Kidney capillary endothelial cell (primary cell): ENCODE data around the gene EPB41L2.
"Not testable (repeated sequence)": the region's sequence is repeated elsewhere in the genome, so short reads cannot be mapped to it uniquely, and the experiment has no call there.

Source experiments
- DNase-seq: peaks from one replicate; pipeline ENCODE4 v3.0.0-alpha.2; 2018; ENCODE audit warnings: low spot score

Gene EPB41L2

DNA sequence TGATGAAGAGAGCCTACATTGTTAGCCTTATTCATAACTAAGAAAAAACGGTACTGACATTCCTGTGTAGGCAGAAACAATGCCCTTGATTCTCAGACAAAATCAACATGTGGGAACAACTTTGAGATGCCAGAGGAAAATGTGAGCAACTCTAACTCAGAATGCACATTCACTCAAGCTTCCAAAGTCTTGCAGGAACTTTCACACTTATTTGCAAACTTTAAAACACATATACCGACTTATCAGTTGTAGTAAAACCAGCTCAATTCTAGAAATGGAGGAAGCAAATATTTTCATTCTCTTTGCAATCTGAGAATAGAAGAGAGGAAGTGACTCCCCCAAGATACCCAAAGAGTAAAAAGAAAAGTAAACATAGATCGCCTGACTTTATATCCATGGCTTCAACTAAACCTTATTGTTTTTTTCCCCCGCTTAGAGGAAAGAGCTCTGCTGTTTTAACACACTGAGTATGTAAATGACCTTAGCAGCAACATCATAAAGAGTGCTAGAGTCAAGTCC, 117.6 kb downstream of the EPB41L2 start:
- peak; percentile 27 for DNase-seq

DNA sequence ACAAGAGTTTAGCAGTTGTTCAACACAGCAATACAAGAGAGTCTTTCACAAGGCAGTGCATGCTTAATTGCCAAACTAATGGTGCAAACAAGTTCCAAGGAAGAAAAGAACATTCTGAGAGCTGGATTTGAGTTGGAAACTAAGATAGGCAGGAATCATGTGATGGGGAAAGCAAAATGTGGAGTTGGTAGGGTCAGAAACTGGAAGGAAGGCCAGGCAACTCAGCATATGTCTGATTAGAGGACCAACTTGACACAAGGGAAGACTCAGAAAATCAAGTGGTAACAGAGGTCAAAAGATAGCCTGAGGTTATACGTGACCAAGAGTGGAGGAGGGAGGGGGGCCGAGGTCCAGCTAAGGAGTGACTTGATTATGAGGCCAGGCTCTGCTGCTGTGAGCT, 118.6 kb downstream of the EPB41L2 start:
- no peak for DNase-seq

DNA sequence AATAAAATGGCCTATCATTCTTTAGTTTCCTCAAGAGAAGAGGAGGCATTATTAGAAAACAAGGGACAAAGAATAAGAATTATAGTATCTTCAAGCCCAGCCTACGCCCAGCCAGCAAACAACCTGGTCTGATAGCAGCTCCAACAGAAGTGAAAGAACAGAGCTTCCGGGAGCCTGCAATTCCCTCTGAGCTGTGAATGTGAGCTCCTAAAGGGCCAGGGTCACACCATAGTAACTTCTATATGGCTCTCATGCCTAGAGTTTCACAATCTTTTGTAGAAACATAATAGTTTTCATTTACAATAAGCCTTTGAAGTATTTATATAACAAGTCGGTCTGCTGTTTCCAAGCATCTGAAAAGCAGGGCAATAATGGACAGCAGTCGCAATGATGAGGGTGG, 119.3 kb downstream of the EPB41L2 start:
- no peak for DNase-seq

DNA sequence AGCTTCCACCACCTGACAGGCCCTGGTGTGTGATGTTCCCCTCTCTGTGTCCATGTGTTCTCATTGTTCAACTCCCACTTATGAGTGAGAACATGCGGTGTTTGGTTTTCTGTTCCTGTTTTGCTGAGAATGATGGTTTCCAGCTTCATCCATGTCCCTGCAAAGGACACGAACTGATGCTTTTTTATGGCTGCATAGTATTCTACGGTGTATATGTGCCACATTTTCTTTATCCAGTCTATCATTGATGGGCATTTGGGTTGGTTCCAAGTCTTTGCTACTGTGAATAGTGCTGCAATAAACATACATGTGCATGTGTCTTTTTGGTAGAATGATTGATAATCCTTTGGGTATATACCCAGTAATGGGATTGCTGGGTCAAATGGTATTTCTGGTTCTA, 120.3 kb downstream of the EPB41L2 start:
- DNase-seq, result not testable (repeated sequence)

DNA sequence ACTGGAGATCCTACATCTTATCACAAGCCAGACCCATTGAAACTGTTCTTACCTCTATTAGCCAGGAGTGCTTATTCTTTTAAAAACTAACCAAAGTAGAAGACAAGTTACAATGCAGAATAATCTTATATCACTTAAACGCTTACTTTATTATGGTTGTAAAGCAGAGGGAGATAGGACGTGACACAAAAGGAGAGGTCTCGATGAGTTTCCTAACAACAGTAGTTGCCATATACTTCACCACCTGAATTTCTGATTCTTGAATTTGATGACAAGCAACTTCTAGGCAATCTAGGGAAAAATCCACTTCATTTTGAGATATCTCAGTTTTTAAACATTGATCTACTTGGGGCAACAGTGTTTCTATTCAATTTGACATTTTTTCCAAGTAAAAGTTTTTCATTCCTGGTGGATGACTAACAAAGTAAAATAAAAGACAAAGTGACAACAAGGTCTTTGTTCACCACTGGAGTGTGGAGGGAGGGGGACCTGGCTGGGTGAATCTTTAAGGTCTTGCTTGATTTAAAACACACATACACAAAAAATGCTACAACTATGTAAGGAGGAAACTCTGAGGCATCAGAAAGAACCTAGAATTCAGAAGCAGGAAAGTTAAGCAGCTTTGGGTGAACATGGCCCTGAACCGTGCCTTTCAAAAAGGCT, 125.0 kb downstream of the EPB41L2 start:
- no peak for DNase-seq

- no peak for DNase-seq
Observed at GRCh38 chr6:130936933-130937332, 126.1 kb downstream of the EPB41L2 start.

GRCh38 chr6:130935978-130936377, 127.1 kb downstream of the EPB41L2 start:
- no peak for DNase-seq

DNA sequence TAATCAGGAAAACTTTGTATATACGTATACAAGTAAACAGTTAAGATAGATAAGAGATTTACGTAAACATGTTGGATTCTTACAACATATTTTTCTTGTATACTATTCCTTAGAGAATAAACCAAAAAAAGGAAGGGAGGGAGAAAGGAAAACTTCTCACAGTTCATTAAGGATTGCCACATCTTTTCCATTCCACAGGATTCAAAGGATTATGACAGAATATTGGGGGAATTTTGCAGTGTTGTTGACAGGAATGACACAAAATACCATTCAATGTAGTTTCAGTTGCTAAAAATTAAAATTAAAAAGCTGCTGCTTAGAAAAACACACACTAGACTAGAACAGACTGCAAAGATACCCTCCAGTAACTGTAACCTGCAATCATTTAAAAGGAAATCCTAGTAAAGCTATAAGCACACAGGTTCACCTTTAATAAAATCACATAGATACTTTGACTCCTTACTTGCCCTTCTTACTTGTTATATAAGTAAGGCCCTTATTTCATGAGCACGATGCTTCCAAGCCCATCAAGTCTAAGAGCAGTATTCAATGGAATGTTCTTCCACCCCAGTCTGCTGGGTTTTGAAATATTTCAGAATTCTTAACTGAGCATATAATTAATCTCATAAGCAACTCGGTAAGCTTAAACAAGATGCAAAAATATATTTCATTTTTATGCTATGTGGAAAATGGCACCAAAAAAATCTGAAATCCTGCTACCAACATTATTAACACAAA, 128.0 kb downstream of the EPB41L2 start:
- no peak for DNase-seq

- no peak for DNase-seq
Observed at GRCh38 chr6:130933712-130934200, 129.3 kb downstream of the EPB41L2 start.

- no peak for DNase-seq
Observed at GRCh38 chr6:130932921-130933320, 130.1 kb downstream of the EPB41L2 start.

DNA sequence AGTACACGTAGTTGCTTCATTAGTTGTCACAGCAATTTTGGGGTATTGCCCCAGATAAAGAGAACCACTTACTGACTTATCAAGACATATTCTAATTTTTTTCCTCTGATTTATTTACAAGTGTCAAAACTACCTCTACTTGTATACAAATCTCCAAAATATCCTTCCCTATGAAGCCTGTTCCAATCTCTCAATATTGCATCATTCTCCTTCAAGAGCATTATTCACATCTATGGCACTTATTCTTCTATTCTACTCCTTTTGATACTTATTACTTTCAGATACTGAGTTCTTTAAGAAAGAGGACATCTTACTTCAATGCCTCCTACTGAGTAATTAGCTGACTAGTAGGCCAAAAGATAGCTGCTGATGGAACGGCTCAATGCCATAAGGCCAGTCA, 130.6 kb downstream of the EPB41L2 start:
- DNase-seq, result no peak

- no peak for DNase-seq
Observed at GRCh38 chr6:130931683-130932082, 131.4 kb downstream of the EPB41L2 start.

DNA sequence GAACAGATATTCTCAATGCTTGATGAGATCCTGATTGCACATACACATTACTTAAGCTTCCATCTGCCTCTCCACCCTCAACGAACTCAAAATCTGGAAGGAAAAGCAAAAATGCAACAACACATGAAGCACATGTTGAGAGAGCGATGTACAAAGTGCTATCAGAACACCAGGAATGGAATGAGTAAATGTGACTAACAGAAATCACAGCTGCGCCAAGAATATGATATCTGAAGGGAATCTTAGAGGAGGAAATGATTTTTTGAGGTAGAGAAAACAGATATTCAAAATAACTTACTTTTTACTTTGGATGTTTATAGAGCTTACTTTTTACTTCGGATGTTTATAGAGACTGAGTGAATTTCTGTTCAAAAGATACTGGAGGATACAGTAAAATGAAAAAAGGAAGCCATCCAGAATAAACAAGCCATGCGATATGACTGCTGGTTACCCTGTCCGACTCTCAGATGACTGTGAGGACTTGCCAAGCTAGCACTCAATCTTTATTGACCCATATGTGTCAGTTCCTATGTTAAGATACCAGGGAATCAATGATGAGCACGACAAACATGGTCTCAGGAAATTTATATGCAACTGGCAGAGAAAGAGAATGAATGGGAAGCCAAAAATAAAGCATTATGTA, 133.9 kb downstream of the EPB41L2 start:
- no peak for DNase-seq

DNA sequence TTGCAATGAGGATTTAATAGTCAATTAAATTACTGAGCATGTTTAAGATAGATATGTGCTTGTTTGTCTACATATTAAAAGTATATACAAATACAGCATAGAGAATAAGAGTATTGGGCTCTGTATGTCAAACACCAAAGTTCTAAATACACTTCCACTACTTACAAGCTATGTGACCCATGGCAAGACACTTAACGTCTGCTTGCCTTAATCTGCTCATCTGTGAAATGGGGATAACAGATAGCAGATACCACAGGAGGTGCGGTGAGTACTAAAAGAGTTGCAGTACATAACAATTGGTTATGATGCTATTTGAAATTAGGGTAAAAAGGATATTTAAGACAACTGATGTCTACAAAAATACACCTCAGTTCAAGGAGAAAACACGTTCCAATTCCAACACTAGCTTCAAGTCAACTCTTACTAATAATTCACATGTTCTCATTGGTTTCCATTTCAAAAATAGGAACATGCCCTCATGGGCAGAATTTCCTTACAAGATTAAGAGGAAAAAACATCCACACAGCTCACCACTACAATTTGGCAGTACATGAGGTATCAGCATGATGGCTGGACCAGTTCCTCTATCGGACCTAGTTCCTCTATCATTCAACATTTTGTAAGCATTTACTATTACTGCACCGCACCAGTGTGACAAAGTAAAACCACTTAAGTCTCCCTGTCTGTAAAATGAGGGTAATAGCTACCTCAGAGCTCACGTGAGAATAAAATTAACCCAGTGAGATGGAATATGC, 134.7 kb downstream of the EPB41L2 start:
- DNase-seq, result no peak

GRCh38 chr6:130927305-130927704, 135.7 kb downstream of the EPB41L2 start:
- no peak for DNase-seq

DNA sequence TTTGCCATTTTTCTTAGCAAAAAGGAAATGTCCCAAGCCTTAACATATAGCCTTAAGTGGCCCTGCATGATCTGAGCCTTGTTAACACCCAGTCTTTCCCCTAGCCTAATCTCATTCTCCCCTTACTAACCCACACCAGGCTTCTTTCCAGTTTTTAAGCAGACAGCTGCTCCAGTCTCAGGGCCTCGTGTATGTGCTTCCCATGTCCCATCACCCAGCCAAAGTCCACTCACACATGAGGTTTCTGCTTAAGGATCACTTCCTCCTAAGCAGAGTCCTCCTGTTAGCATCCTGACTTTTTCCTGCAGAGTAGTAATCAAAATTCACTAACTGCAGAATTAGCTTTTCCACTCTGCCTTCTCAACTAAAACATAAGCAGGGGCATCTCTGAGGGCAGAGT, 139.7 kb downstream of the EPB41L2 start:
- DNase-seq, result no peak

GRCh38 chr6:130922922-130923321, 140.1 kb downstream of the EPB41L2 start:
- DNase-seq, result no peak

DNA sequence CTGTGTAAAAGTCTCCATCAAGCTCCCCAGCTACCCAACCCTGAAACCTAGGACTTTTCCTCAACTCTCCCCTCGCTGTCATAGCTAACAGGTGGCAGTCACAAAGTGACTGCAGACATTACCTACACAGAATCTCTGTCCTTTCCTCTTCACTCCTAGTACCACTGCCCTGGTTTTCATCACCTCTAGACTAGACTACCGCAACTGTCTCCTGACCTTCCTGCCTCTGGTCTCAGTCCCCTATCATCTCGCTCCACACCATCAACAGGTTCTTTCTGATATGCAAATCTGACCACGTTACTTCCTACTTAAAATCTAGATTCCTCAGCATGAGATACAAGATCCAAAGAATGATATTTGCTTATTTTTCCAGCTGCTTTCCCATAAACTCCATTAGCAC, 142.1 kb downstream of the EPB41L2 start:
- no peak for DNase-seq

- no peak for DNase-seq
Observed at GRCh38 chr6:130918171-130918570, 144.9 kb downstream of the EPB41L2 start.

DNA sequence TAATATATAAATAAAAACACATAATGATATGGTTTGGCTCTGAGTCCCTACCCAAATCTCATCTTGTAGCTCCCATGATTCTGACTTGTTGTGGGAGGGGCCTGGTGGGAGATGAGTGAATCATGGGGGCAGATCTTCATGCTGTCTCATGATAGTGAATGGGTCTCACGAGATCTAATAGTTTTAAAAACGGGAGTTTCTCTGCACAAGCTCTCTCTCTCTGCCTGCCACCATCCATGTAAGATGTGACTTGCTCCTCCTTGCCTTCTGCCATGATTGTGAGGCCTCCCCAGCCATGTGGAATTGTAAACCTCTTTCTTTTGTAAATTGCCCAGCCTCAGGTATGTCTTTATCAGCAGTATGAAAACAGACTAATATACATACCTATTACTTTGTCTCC, 147.4 kb downstream of the EPB41L2 start:
- not testable (repeated sequence) for DNase-seq

GRCh38 chr6:130913120-130913519, 149.9 kb downstream of the EPB41L2 start:
- no peak for DNase-seq

DNA sequence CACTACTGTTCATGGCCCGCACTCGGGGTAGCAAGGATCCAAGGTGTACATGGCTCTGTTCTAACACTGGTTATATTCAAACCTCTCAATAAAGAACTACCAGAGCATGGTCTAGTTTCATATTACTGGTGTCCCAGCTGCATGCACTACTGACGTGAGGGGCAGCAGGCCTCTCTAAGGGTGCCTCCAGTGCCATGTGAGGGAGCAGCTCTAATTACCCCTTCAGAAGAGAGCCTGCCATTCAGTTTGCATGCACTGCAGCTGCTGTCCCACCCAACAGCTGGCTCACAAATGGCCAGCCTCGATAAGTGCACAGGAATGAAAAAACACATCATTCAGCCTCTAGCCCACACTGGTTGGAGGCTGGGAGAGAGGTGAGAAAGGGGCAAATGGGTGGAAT, 150.6 kb downstream of the EPB41L2 start:
- no peak for DNase-seq
